Fibroblast of villous mesenchyme (primary cell): ENCODE data around the gene METTL4. TPM values are rescaled to one million over a fixed set of nuclear protein-coding genes. Genes with fewer than 3 reads are reported as not detected.

ENCODE experiments used
- DNase-seq: peaks from one replicate; pipeline ENCODE4 v3.0.0-alpha.2; 2010; ENCODE audit warnings: low read depth
- H3K4me3 ChIP-seq: 2 replicates; pipeline ENCODE4 v1.5.1; 2011; ENCODE audit warnings: low read depth, mild to moderate bottlenecking, low read length
- CTCF ChIP-seq: IDR thresholded peaks from 2 replicates; pipeline ENCODE4 v1.5.1; 2012; ENCODE audit warnings: low read depth, mild to moderate bottlenecking, low read length; ENCODE audit not compliant: insufficient read depth
- total RNA-seq: library from RNA; depleted of rRNA; stranded (reverse); fragments of >200 nt; gene quantifications from 2 replicates; pipeline ENCODE4 v1.2.3, GENCODE V29; 2012

Gene METTL4
- total RNA-seq, 1 donor: 15.1 TPM

GRCh38 chr18:2568605-2569004 lies 2.7 kb downstream of the METTL4 start:
- DNase-seq: no peak
- TF ChIP-seq CTCF: no peak
- H3K4me3 ChIP-seq: no peak overlapping the region

GRCh38 chr18:2568129-2568528 lies 3.2 kb downstream of the METTL4 start:
- TF ChIP-seq CTCF: no peak
- H3K4me3 ChIP-seq: no peak overlapping the region
- DNase-seq: no peak

GRCh38 chr18:2564373-2564772 lies 6.9 kb downstream of the METTL4 start:
- TF ChIP-seq CTCF: no peak
- H3K4me3 ChIP-seq: no peak overlapping the region
- no peak for DNase-seq

DNA sequence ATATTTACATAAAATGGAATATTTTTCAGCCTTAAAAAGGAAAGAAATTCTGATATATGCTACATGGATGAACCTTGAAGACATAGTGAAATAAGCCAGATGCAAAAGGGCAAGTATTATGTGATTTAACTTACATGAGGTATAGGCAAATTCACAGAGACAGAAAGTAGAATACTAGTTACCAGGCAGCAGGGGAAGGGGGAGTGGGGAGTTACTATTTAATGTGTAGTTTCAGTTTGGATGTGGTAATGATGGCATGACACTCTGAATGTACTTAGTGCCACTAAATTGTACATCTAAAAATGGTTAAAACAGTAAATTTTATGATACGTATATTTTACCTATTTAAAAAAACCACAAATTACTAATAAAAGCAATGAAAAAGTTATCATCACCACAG lies 12.1 kb downstream of the METTL4 start:
- TF ChIP-seq CTCF: no peak
- H3K4me3 ChIP-seq: no peak overlapping the region
- DNase-seq: no peak

- no peak for TF ChIP-seq CTCF
- DNase-seq: no peak
- H3K4me3 ChIP-seq: no peak overlapping the region
Observed at GRCh38 chr18:2557536-2557935, 13.8 kb downstream of the METTL4 start.

- no peak for TF ChIP-seq CTCF
- no peak overlapping the region for H3K4me3 ChIP-seq
- DNase-seq: no peak
Observed at GRCh38 chr18:2555895-2556294, 15.4 kb downstream of the METTL4 start.

- no peak overlapping the region for H3K4me3 ChIP-seq
- TF ChIP-seq CTCF: no peak
- no peak for DNase-seq
Observed at GRCh38 chr18:2554696-2555095, 16.6 kb downstream of the METTL4 start.
